Kidney glomerular epithelial cell (primary cell): ENCODE data around the gene PLEKHA8.

Experiments
- DNase-seq: peaks from one replicate; lab custom pipeline; 2025; lab: John Stamatoyannopoulos, UW

Gene PLEKHA8

GRCh38 chr7:30169579-30169978 lies 141.4 kb downstream of the PLEKHA8 start:
- DNase-seq: no peak

- DNase-seq: no peak
These were observed 142.4 kb downstream of the PLEKHA8 start for GRCh38 chr7:30170476-30171205.

GRCh38 chr7:30171766-30172447 lies 143.7 kb downstream of the PLEKHA8 start:
- DNase-seq: no peak

GRCh38 chr7:30172451-30172850 lies 144.2 kb downstream of the PLEKHA8 start:
- no peak for DNase-seq

GRCh38 chr7:30173058-30173897 lies 145.1 kb downstream of the PLEKHA8 start:
- no peak for DNase-seq

GRCh38 chr7:30175180-30175579 lies 147.0 kb downstream of the PLEKHA8 start:
- no peak for DNase-seq

GRCh38 chr7:30175636-30176147 lies 147.5 kb downstream of the PLEKHA8 start:
- no peak for DNase-seq

GRCh38 chr7:30176463-30177109 lies 148.4 kb downstream of the PLEKHA8 start:
- DNase-seq: no peak

- no peak for DNase-seq
These were observed 149.0 kb downstream of the PLEKHA8 start for GRCh38 chr7:30177186-30177585.

GRCh38 chr7:30177965-30178364 lies 149.8 kb downstream of the PLEKHA8 start:
- no peak for DNase-seq

- DNase-seq: no peak
These were observed 150.7 kb downstream of the PLEKHA8 start for GRCh38 chr7:30178748-30179436.
